ENCODE results near the gene VPS26B. TPM values are rescaled to one million over a fixed set of nuclear protein-coding genes. Genes with fewer than 3 reads are reported as not detected.

The VPS26B gene
- total RNA-seq, 1 experiment from 2014 or later: 29.3 TPM

- no peak for ATAC-seq
- DNase-seq (ENCODE audit: low spot score): no peak
- Mint-ChIP-seq H3K36me3 (peaks cover 37% of the 10 kb centered on the region), H3K4me3 (no peak overlapping the region), H3K4me1 (no peaks in the 10 kb centered on the region), H3K27me3 (ENCODE audit: low read depth) (no peaks in the 10 kb centered on the region), H3K9me3 (no peaks in the 10 kb centered on the region), H3K27ac (no peak overlapping the region)
- TF ChIP-seq ZNF263 (CRISPR knock-in tag; IDR thresholded peaks at IDR 0.05; ENCODE audit: low read depth): no peak
- TF ChIP-seq ARID4B (CRISPR knock-in tag; IDR thresholded peaks at IDR 0.05; ENCODE audit: borderline replicate concordance): no peak
- no peak for TF ChIP-seq ESRRA (CRISPR knock-in tag; IDR thresholded peaks at IDR 0.05; ENCODE audit: borderline replicate concordance)
- TF ChIP-seq MXD4 (CRISPR knock-in tag; IDR thresholded peaks at IDR 0.05; ENCODE audit: borderline replicate concordance): no peak
- no peak for TF ChIP-seq ATF3 (CRISPR knock-in tag; conservative IDR thresholded peaks at IDR 0.05)
- no peak for TF ChIP-seq SMAD3 (CRISPR knock-in tag; IDR thresholded peaks at IDR 0.05; ENCODE audit: borderline replicate concordance)
- no peak for TF ChIP-seq OVOL2 (CRISPR knock-in tag; IDR thresholded peaks at IDR 0.05; ENCODE audit: borderline replicate concordance)
- TF ChIP-seq ERG (CRISPR knock-in tag; IDR thresholded peaks at IDR 0.05): no peak
- TF ChIP-seq, protein P1, sequence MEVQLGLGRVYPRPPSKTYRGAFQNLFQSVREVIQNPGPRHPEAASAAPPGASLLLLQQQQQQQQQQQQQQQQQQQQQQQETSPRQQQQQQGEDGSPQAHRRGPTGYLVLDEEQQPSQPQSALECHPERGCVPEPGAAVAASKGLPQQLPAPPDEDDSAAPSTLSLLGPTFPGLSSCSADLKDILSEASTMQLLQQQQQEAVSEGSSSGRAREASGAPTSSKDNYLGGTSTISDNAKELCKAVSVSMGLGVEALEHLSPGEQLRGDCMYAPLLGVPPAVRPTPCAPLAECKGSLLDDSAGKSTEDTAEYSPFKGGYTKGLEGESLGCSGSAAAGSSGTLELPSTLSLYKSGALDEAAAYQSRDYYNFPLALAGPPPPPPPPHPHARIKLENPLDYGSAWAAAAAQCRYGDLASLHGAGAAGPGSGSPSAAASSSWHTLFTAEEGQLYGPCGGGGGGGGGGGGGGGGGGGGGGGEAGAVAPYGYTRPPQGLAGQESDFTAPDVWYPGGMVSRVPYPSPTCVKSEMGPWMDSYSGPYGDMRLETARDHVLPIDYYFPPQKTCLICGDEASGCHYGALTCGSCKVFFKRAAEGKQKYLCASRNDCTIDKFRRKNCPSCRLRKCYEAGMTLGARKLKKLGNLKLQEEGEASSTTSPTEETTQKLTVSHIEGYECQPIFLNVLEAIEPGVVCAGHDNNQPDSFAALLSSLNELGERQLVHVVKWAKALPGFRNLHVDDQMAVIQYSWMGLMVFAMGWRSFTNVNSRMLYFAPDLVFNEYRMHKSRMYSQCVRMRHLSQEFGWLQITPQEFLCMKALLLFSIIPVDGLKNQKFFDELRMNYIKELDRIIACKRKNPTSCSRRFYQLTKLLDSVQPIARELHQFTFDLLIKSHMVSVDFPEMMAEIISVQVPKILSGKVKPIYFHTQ (CRISPR knock-in tag; IDR thresholded peaks at IDR 0.05): no peak
- no peak for TF ChIP-seq NFATC4 (CRISPR knock-in tag; IDR thresholded peaks at IDR 0.05)
- ChIA-PET CTCF (no interaction called here), POLR2A (interaction anchor here (0.8 kb wide), 1 partner anchor 735 kb away, joined by 4 read pairs; no protein-coding TSS in a partner anchor)
Observed at GRCh38 chr11:134215836-134216235, 8.6 kb upstream of the VPS26B start.

GRCh38 chr11:134216816-134217215 is 7.7 kb upstream of the VPS26B start:
- H3K36me3 Mint-ChIP-seq: peaks cover 35% of the 10 kb centered on the region
- H3K4me3 Mint-ChIP-seq: no peak overlapping the region
- H3K4me1 Mint-ChIP-seq: peaks cover under 1% of the 10 kb centered on the region
- ChIA-PET CTCF (no interaction called here), POLR2A (no interaction called here)
- no peaks in the 10 kb centered on the region for H3K9me3 Mint-ChIP-seq
- H3K27me3 Mint-ChIP-seq (ENCODE audit: low read depth): no peaks in the 10 kb centered on the region
- no peak overlapping the region for H3K27ac Mint-ChIP-seq
- DNase-seq (ENCODE audit: low spot score): no peak
- ATAC-seq: no peak
- no peak for TF ChIP-seq ZNF138 (CRISPR knock-in tag; conservative IDR thresholded peaks at IDR 0.05)
- no peak for TF ChIP-seq ZNF396 (CRISPR knock-in tag; IDR thresholded peaks at IDR 0.05; ENCODE audit: borderline replicate concordance)
- TF ChIP-seq OVOL2 (CRISPR knock-in tag; IDR thresholded peaks at IDR 0.05; ENCODE audit: borderline replicate concordance): no peak
- TF ChIP-seq KAT7 (CRISPR knock-in tag; IDR thresholded peaks at IDR 0.05; ENCODE audit: borderline replicate concordance): no peak
- TF ChIP-seq ZNF219 (CRISPR knock-in tag; IDR thresholded peaks at IDR 0.05; ENCODE audit: borderline replicate concordance): no peak
- TF ChIP-seq E2F5 (CRISPR knock-in tag; IDR thresholded peaks at IDR 0.05): no peak
- TF ChIP-seq ZNF423 (CRISPR knock-in tag; IDR thresholded peaks at IDR 0.05): no peak
- TF ChIP-seq, protein P2, sequence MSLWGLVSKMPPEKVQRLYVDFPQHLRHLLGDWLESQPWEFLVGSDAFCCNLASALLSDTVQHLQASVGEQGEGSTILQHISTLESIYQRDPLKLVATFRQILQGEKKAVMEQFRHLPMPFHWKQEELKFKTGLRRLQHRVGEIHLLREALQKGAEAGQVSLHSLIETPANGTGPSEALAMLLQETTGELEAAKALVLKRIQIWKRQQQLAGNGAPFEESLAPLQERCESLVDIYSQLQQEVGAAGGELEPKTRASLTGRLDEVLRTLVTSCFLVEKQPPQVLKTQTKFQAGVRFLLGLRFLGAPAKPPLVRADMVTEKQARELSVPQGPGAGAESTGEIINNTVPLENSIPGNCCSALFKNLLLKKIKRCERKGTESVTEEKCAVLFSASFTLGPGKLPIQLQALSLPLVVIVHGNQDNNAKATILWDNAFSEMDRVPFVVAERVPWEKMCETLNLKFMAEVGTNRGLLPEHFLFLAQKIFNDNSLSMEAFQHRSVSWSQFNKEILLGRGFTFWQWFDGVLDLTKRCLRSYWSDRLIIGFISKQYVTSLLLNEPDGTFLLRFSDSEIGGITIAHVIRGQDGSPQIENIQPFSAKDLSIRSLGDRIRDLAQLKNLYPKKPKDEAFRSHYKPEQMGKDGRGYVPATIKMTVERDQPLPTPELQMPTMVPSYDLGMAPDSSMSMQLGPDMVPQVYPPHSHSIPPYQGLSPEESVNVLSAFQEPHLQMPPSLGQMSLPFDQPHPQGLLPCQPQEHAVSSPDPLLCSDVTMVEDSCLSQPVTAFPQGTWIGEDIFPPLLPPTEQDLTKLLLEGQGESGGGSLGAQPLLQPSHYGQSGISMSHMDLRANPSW (CRISPR knock-in tag; conservative IDR thresholded peaks at IDR 0.05; ENCODE audit: low read depth): no peak
- TF ChIP-seq MXD4 (CRISPR knock-in tag; IDR thresholded peaks at IDR 0.05; ENCODE audit: borderline replicate concordance): no peak
- TF ChIP-seq, protein P3, sequence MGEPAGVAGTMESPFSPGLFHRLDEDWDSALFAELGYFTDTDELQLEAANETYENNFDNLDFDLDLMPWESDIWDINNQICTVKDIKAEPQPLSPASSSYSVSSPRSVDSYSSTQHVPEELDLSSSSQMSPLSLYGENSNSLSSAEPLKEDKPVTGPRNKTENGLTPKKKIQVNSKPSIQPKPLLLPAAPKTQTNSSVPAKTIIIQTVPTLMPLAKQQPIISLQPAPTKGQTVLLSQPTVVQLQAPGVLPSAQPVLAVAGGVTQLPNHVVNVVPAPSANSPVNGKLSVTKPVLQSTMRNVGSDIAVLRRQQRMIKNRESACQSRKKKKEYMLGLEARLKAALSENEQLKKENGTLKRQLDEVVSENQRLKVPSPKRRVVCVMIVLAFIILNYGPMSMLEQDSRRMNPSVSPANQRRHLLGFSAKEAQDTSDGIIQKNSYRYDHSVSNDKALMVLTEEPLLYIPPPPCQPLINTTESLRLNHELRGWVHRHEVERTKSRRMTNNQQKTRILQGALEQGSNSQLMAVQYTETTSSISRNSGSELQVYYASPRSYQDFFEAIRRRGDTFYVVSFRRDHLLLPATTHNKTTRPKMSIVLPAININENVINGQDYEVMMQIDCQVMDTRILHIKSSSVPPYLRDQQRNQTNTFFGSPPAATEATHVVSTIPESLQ (CRISPR knock-in tag; IDR thresholded peaks at IDR 0.05): no peak
